ENCODE data around the gene CDH16. TPM values are rescaled to one million over a fixed set of nuclear protein-coding genes. Genes with fewer than 3 reads are reported as not detected.
A peak's percentile ranks its signal among the peaks of the same experiment; 100 is the strongest.
"Not testable (repeated sequence)": the region's sequence is repeated elsewhere in the genome, so short reads cannot be mapped to it uniquely, and the experiment has no call there.

The CDH16 gene
- total RNA-seq, 1 donor from 2014 or later, result 8.7 TPM

DNA sequence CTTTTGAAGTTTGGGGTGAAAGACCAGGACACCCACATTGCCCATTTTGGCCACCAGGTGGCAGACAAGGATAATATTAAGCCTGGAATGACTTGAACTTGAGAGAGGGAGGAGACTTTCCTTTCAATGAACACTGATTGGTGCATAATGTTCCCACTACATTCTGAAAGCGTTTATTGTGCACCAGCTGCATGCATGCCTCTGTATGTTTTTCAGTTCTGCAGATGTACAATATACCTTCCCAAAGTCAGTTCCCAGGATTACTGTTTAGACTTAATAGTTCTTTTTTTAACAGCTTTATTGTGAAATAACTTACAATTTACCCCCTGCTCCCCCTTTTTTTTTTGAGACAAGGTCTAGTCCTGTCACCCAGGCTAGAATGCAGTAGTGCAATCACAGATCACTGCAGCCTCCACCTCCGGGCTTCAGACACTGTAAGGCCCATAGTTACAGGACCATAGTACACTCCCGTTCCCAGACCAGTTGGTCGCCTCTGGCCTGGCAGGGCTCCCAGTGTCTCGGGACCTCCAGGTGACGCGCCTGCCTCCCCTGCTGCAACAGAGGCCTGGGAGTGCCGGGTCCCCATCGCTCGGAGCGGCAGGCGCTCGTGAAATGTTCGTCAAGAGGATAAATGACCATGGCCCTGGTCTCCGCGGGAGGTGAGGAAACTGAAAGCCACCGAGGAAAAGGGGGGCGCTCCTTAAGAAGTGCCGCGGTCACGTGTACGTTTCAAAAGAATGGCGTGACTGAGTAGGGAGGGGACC lies 28.8 kb upstream of the CDH16 start:
- DNase-seq (ENCODE audit: low spot score), result peak; percentile 86

DNA sequence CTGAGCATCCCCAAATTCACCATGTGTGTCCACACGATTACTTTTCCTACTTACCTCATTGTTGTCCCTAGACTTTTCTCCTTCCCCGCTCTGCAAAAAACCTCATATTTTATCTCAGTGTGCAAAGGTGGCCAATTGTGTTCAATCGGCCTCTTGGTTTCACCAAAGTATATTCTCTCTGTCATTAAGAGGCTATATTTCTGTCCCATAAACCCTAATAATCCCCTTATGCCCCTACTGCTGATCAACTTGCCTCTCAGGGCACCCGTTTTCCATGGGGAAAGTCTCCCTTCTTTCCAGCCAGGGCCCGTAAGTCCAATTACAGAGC lies 28.3 kb upstream of the CDH16 start:
- DNase-seq (ENCODE audit: low spot score), result no peak

DNA sequence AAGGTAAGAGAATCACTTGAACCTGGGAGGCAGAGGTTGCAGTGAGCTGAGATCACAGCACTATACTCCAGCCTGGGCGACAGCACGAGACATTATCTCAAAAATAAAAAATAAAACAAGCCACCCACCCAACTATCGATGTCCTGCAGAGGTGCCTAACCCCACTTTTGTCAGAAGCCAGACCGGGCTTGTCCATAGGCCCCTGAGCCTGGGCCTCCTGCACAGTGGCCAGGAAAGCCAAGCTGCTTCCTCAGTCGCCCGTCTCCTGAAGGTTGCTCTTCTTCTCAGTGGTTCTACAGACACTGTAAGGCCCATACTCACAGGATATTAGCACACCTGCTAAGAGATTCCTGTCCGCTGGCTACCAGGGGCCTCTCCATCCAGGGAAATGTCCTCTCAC lies 27.9 kb upstream of the CDH16 start:
- DNase-seq (ENCODE audit: low spot score), result no peak

DNA sequence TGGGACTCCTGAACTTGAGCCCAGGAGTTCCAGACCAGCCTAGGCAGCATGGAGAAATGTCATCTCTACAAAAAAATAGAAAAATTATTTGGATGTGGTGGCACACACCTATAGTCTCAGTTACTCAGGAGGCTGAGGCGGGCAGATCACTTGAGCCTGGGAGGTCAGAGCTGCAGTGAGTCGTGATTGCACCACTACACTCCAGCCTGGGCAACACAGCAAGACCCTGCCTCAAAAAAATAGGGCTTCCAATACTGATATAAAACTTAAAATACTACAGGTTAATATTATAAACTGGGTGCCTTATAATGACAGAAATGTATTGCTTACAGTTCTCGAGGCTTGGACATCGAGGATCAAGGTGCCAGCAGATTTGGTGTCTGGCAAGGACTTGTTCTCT lies 27.3 kb upstream of the CDH16 start:
- DNase-seq (ENCODE audit: low spot score), result no peak

DNA sequence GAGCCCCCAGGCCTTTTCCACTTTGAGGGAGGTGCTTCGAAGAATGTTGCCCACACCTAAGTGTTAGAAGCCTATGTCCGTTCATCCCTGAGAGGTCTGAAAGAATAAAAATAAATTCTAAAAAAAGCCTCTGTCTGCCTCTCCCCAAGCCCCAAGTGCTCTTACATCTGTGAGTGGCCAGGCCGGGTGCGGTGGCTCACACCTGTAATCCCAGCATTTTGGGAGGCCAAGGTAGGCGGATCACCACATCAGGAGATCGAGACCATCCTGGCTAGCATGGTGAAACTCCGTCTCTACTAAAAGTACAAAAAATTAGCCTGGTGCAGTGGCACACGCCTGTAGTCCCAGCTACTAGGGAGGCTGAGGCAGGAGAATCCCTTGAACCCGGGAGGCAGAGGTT lies 26.3 kb upstream of the CDH16 start:
- not testable (repeated sequence) for DNase-seq (ENCODE audit: low spot score)

DNA sequence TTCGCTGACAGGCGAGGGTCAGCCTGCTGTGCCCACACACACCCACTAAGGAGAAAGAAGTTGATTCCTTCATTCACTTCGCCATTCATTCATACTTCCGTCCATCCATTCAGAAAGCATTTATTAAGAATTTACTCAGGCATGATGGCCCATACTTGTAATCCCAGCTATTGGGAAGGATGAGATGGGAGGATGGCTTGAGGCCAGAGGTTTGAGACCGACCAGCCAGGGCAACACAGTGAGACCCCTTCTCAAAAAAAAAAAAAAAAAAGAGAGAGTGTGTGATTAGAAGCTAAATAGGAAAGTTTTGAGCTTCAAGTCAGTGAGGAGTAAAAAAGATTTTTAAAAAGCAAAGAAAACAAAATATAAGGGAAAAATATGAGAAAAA lies 25.4 kb upstream of the CDH16 start:
- no peak for DNase-seq (ENCODE audit: low spot score)

DNA sequence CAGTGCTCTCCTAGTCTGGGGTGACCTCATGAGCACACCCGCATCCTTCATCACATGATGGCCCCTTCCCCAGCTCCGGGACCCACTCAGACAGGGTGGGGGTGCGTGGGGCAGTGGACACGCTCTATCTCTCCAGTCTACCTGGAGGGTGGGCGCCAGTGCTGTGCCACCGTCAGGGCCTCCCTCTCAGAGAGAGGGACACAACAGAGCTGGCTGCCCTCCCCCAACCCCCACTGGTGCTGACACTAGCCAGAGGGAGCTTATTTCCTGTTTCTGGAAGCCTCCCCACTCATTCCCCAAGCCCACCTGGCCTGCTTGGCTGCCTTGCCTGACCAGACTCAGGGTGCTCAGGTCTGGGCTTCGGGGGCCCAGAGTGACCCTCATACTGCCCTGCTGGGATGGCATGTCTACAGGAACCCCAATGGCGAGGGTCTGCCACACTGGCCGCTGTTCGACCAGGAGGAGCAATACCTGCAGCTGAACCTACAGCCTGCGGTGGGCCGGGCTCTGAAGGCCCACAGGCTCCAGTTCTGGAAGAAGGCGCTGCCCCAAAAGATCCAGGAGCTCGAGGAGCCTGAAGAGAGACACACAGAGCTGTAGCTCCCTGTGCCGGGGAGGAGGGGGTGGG lies 24.9 kb upstream of the CDH16 start:
- no peak for DNase-seq (ENCODE audit: low spot score)

DNA sequence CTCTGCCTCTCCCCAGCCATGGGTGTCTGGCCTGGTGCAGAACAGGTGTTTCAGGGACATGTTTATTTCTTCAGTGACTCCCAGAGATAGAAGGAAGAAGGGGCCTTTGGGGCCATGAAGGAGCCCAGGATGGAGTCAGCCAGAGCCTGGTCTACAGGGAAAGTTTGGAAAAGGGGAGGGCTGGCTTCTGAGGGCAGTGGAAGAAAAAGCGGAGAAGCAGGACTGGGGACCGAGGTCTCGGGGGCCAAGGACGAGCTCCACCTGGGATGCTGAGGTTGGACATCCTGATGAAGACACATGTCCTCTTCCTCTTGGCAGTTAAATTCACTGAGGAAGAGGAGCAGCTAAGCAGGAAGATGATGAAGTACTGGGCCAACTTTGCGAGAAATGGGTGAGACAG lies 24.3 kb upstream of the CDH16 start:
- DNase-seq (ENCODE audit: low spot score), result no peak

DNA sequence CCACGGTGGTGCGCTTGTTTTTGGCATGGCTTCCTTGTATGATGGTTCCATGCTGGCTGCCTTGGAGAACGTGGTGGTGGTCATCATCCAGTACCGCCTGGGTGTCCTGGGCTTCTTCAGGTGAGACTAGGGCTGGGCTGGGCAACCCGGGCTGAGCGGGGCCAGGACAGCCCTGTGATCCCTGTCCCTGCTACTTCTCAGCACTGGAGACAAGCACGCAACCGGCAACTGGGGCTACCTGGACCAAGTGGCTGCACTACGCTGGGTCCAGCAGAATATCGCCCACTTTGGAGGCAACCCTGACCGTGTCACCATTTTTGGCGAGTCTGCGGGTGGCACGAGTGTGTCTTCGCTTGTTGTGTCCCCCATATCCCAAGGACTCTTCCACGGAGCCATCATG lies 21.6 kb upstream of the CDH16 start:
- no peak for DNase-seq (ENCODE audit: low spot score)

DNA sequence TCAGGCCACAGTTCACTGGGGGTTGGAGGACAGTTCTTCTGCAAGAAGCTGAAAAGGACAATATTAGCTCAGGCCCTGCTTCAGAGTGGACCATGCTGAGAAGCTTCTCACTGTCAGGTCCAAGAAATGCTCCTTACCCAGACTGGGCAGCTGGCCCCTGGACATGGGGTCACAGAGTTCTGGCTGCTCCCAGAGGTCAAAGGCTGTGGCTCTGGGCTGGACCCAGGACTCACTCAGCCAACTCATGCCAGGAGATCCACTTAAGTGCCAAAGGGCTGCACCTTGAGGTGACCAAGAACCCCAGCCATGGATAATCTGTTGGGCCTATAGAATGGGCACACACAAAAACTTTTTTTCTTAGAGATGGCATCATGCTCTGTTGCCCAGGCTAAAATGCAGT lies 20.7 kb upstream of the CDH16 start:
- no peak for DNase-seq (ENCODE audit: low spot score)

DNA sequence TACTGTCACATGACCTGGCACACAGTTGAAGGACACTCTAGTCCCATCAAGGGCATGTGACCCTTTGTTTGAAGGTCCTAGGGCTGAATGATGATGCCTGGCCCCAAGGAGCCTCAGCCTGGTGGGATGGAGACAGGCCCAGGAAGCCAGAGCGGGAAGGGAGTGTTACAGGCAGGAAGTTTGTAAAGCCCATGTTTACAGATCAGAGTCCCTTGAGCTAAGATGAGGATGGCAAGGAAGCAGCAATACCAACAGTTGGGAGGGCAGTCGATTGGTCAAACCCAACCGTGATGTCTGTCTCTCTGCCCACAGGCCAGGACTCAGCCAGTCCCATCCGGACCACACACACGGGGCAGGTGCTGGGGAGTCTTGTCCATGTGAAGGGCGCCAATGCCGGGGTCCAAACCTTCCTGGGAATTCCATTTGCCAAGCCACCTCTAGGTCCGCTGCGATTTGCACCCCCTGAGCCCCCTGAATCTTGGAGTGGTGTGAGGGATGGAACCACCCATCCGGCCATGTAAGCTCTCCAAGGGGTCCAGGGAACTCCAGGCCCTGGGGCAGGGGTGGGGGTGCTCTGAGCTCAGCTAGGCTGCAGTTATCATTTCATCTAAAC lies 19.1 kb upstream of the CDH16 start:
- no peak for DNase-seq (ENCODE audit: low spot score)

DNA sequence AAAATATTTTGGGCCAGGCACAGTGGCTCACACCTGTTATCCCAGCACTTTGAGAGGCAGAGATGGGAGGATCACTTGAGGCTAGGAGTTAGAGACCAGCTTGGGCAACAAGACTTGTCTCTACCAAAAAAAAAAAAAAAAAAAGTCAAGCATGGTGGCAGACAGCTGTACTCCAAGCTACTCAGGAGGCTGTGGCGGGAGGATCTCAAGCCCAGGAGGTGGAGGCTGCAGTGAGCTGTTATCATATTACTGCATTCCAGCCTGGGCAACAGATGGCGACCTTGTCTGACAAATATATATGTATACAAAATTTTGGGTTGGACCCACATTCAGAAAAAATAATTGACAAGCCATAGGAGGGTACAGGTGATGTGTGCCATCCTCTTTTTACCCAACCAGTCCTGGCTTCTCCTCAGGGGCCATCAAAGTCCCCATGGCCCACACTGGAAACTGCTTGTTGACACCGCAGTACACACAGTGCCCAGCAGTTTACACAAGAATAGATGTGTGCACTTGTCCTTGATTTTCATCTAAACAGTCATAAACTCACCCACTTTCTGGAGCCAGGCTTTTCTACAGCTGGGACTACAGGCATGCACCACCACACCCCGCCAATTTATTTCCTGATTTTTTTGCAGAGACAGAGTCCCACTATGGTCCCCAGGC lies 18.3 kb upstream of the CDH16 start:
- DNase-seq (ENCODE audit: low spot score), result no peak

DNA sequence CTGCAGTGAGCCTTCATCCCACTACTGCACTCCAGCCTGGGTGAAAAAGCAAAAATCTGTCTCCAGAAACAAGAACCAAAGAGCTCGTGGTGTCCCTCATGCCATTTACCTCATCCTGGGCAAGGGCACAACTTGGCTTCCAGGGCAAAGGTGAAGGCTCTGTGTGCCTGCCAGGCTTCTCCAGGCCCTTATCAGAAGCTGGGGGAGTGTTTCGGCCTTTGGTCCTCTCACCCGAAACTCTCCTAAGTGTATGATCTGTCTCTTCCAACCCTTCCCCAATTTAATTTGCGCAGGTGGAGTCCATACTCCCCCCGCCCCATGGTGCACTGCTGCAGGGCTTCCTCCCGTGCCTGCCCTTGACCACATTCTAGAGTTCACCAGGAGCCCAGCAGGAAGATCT lies 17.8 kb upstream of the CDH16 start:
- no peak for DNase-seq (ENCODE audit: low spot score)

DNA sequence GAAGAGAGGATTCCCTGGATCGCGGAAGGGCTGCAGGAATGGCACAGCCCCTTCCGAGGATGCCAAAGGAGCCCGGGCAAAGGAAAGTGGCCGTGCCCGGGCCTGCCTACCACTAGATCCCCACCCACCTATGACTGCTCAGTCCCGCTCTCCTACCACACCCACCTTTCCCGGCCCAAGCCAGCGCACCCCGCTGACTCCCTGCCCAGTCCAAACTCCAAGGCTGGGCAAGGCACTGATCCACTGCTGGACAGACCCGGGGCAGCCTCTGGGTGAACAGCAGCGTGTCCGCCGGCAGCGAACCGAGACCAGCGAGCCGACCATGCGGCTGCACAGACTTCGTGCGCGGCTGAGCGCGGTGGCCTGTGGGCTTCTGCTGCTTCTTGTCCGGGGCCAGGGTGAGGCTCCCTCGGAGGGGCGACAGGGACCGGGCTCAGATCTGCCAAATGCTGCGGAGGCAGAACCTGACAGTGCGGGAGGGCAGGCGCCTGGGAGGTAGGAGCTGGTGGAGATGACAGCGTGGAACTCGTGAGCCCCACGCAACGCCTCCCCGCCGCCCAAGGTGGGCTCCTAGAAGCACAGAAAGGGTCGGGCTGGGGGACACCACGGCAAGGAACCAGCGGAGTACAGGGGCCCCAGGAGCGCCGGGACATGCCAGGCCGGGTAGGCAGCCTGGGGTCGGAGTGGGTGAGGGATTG lies 16.8 kb upstream of the CDH16 start, which contains the start of gene CES2:
TSS of gene CES2 (plus strand) at position 203 of the 698 bp plus-strand sequence. CDS start at position 323, 120 bp downstream.
- DNase-seq (ENCODE audit: low spot score), result peak; percentile 88

DNA sequence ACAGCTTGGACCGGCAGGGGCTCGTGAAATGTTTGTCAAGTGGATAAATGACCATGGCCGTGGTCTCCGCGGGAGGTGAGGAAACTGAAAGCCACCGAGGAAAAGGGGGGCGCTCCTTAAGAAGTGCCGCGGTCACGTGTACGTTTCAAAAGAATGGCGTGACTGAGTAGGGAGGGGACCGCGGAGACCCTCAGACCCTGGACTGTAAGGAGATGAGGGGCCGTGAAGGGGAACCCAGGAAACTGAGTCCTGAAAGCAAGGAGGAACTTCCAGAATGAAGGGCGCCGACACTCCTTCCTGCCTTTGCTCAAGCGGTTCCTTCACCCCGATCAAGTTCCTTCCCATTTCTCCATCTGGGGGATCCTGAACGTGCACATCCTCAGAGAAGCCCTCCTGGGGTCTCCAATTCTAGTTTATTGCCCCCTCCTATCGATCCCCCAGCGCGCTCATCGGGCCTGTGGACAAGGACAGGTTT lies 16.2 kb upstream of the CDH16 start:
- not testable (repeated sequence) for DNase-seq (ENCODE audit: low spot score)

DNA sequence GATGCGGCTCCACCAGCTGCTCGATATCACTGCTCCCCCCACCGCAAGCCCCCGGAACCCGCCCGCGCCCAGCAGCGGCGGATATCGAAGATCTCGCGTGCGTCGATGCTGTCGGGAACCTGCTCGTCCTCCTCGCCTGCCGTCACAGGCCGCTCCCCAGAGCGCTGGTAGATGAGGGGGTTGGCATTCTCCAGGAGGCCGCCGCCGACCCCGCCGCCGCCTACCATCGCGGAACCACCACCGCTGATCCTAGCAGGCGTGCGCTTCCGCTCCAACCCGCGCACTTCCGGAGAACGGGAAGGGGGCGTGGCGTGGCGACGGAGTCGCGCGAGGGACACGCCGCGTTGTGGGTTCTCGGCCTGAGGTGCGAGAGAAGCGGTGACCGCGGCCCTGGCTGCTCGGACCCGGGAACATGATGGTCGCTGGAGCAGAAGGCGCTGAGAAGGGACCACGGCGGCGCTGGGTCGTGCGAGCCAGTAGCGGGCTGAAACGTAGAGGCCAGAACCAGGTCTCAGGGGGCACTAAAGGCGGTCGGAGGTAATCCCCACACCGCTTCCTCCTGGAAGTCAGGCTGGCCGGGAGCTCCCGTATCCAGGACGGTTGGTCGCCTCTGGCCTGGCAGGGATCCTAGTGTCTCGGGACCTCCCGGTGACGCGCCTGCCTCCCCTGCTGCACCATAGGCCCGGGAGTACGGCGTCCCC lies 15.6 kb upstream of the CDH16 start, which contains the start of gene CIAO2B:
TSS of gene CIAO2B (minus strand) at position 265 of the 701 bp plus-strand sequence. CDS start at position 227, 38 bp downstream.
- DNase-seq (ENCODE audit: low spot score), result peak; percentile 91

DNA sequence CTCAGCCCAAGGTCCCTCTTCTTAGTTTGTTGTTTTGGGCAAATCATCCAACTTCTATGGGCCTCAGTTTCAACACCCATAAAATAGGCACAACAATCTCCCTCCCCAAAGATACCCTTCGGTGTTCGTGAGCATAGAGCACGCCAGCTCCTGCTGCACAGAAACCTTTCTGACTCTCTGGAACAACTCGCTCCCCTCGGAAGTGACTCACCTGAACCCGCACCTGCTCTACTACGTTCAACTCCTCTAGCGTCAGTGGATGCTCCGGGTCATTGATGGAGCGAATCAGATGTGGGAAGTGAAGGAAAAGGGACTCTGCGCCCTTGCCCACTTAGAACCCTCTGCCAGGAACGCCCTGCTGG lies 15.1 kb upstream of the CDH16 start:
- DNase-seq (ENCODE audit: low spot score), result no peak

DNA sequence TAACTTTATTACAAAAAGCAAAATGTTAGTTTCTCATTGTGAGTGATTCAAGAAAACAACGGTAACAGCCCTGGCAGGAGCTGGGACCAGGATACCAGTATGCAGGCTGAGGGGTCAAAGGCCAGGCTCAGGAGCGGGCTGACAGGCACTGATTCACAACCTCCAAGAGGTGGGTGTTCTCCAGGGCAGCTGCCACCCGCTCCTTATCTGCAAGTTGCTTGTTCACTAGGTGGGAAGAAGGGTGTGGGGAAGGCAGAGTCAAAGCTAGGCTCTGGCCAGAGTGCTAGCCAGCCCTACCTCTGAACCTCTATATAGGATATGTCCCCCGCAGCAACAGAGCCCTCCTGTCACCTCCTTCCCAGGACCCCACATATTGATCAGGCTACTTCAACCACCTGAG lies 13.4 kb upstream of the CDH16 start:
- no peak for DNase-seq (ENCODE audit: low spot score)

DNA sequence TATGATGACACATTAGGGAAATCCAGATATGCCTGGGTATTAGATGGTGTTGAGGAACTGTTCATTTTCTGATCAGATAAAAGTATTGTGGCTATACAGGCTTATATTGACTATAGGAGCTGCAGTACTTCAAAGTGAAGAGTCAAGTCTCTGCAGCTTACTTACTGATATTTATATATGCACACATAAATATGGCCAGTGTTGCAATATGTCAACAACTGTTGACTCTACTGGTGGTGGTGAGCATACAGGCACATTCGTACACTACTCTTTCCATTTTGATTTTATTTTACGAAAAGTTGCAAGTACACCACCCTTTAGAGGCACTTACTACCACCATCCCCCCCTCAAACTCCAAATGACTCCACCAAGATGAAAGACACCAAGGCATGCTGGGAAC lies 13.0 kb upstream of the CDH16 start:
- DNase-seq (ENCODE audit: low spot score), result no peak

DNA sequence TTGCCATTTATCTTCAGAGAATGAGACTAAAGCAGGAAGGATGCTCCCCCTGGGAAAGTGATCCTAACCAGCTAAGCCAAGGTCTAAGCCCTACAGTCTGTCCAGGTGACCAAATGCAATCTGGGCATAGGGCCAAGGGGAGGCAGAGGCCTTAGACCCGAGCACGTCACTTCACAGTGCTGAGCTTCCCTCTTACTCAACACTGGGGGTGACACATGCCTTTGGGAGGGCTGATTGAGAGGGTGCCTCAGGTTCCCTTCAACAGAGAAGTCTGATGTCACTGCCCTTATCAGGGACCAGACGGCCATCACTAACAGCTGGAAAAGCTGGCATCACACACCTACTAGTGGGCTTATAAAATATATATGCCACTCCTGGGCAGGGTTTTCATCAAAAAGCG lies 11.5 kb upstream of the CDH16 start:
- DNase-seq (ENCODE audit: low spot score), result peak; percentile 34

DNA sequence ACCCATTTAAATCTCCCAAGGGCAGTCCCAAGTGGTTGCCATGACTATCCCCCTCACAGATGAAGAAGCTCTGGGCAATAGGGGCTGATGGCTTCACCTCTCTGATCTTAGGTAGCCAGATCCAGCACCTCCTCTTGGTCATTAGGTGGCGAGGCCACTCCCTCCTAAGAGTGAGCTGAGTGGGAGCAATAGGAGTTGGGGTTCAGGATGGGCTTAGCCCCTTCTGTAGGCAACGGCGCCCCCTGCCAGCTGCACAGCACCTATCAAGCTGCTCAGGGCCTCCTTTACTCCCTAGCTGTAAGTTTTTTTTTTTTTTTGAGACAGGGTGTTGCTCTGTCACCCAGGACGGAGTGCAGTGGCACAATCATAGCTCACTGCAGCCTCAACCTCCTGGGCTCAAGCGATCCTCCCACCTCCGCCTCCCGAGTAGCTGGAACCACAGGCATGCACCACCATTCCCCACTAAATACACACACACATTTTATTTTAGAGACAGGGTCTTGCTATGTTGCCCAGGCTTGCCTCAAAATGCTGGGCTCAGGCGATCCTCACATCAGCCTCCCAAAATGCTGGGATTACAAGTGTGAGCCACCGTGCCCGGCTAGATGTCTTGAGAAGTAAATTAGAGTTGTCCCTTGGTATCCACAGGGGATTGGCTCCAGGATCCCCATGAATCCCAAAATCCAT lies 10.2 kb upstream of the CDH16 start:
- DNase-seq (ENCODE audit: low spot score), result no peak

Measured in mucosa of gallbladder (tissue), 1 donor.